Fibroblast of villous mesenchyme (primary cell): ENCODE data around the gene SIX2. TPM values are rescaled to one million over a fixed set of nuclear protein-coding genes. Genes with fewer than 3 reads are reported as not detected.

ENCODE experiments used
- DNase-seq: peaks from one replicate; pipeline ENCODE4 v3.0.0-alpha.2; 2010; ENCODE audit warnings: low read depth
- H3K4me3 ChIP-seq: 2 replicates; pipeline ENCODE4 v1.5.1; 2011; ENCODE audit warnings: low read depth, mild to moderate bottlenecking, low read length
- CTCF ChIP-seq: IDR thresholded peaks from 2 replicates; pipeline ENCODE4 v1.5.1; 2012; ENCODE audit warnings: low read depth, mild to moderate bottlenecking, low read length; ENCODE audit not compliant: insufficient read depth
- total RNA-seq: library from RNA; depleted of rRNA; stranded (reverse); fragments of >200 nt; gene quantifications from 2 replicates; pipeline ENCODE4 v1.2.3, GENCODE V29; 2012

Gene SIX2
- total RNA-seq, 1 donor: under 0.01 TPM

- no peak for TF ChIP-seq CTCF
- no peak overlapping the region for H3K4me3 ChIP-seq
- no peak for DNase-seq
Measured at GRCh38 chr2:45006942-45007287, 2.3 kb downstream of the SIX2 start.

- TF ChIP-seq CTCF: no peak
- DNase-seq: no peak
- H3K4me3 ChIP-seq: no peak overlapping the region
Measured at GRCh38 chr2:45006041-45006941, 3.0 kb downstream of the SIX2 start.

GRCh38 chr2:45005261-45006002 is 3.8 kb downstream of the SIX2 start:
- TF ChIP-seq CTCF: no peak
- H3K4me3 ChIP-seq: no peak overlapping the region
- no peak for DNase-seq

GRCh38 chr2:45004562-45005191 is 4.6 kb downstream of the SIX2 start:
- H3K4me3 ChIP-seq: peak overlapping the region; percentile 12
- no peak for DNase-seq
- TF ChIP-seq CTCF: no peak

GRCh38 chr2:45003579-45004551 is 5.4 kb downstream of the SIX2 start:
- peak overlapping the region; percentile 12 for H3K4me3 ChIP-seq
- no peak for DNase-seq
- TF ChIP-seq CTCF: no peak

GRCh38 chr2:45002686-45003085 is 6.6 kb downstream of the SIX2 start:
- no peak overlapping the region for H3K4me3 ChIP-seq
- DNase-seq: no peak
- TF ChIP-seq CTCF: no peak
